ENCODE measurements around the gene DCTN1. TPM values are rescaled to one million over a fixed set of nuclear protein-coding genes. Genes with fewer than 3 reads are reported as not detected.

Gene DCTN1
- total and polyA plus RNA-seq, 2 donors (not counting 1 experiment from before 2014, with no cell fraction given) = 46.7 to 143 TPM

- H3K9ac ChIP-seq (ENCODE audit: low read length) = peak overlapping the region; percentile 72
- H3K4me3 Mint-ChIP-seq = peak overlapping the region; percentile 84
- no peaks in the 10 kb centered on the region for H4K20me1 ChIP-seq (ENCODE audit: control insufficient read depth, insufficient read depth, low read length, poor library complexity, severe bottlenecking)
- CTCF ChIA-PET = interaction anchor here (1.3 to 1.7 kb wide), 2 partner anchors 23 to 117 kb away, joined by 3 to 6 read pairs; no protein-coding TSS in a partner anchor
- peak overlapping the region in 4 of 5 experiments; percentile 54 to 67 (median 64) for H3K4me3 ChIP-seq (ENCODE audit: control extremely low read depth in 1 of 5, extremely low read depth in 1 of 5, insufficient read depth in 1 of 5, low read depth in 2 of 5, low read length in 4 of 5)
- peak overlapping the region; percentile 30 to 67 for H3K27ac ChIP-seq (ENCODE audit: low read length in 2 of 2)
- WGBS (ENCODE audit: insufficient coverage) = 82% methylated on average over 18 of the region's 19 CpGs
- peaks cover 32 to 47% of the 10 kb centered on the region in 2 donors for H3K4me1 ChIP-seq (ENCODE audit: control insufficient read depth in 2 of 2, insufficient read depth in 2 of 2, low read length in 2 of 2)
- H3K36me3 ChIP-seq (replicated peaks in 1 of 2; ENCODE audit: control extremely low read depth in 1 of 2, control insufficient read depth in 1 of 2, extremely low read depth in 1 of 2, insufficient read depth in 2 of 2, low read length in 1 of 2) = no peaks in the 10 kb centered on the region
- H3K27me3 ChIP-seq (replicated peaks in 1 of 4; ENCODE audit: control extremely low read depth in 1 of 4, control insufficient read depth in 3 of 4, insufficient read depth in 4 of 4, low read length in 3 of 4) = no peaks in the 10 kb centered on the region
- peak overlapping the region; percentile 83 for H3K27ac Mint-ChIP-seq
- H3K4me1 Mint-ChIP-seq = peaks cover 41% of the 10 kb centered on the region
- no peak for TF ChIP-seq EZH2 (IDR thresholded peaks at IDR 0.05; ENCODE audit: borderline replicate concordance, insufficient read depth, low read depth, low read length, poor library complexity, severe bottlenecking)
- H2AFZ ChIP-seq (ENCODE audit: insufficient read depth, low read depth, low read length, poor library complexity, severe bottlenecking) = peak overlapping the region; percentile 80
- DNase-seq (peak; percentile 27), ATAC-seq (ENCODE audit: low read depth) (no peak)
- H3K4me2 ChIP-seq (replicated peaks; ENCODE audit: low read depth, low read length, poor library complexity, severe bottlenecking) = peak overlapping the region; percentile 87
- H3K9me3 ChIP-seq (ENCODE audit: control extremely low read depth in 1 of 3, control insufficient read depth in 2 of 3, insufficient read depth in 1 of 3, low read length in 2 of 3) = no peaks in the 10 kb centered on the region
- no peaks in the 10 kb centered on the region for H3K9me3 Mint-ChIP-seq (ENCODE audit: insufficient read depth)
- POLR2A ChIA-PET = interaction anchor here (0.6 to 2.1 kb wide), 3 partner anchors 23 to 633 kb away, joined by 5 to 6 read pairs (median 6); no protein-coding TSS in a partner anchor
- H3K27me3 Mint-ChIP-seq = no peaks in the 10 kb centered on the region
- intact Hi-C loops (cut with micrococcal nuclease) = no loop called here
- peaks cover 4% of the 10 kb centered on the region for H3K79me2 ChIP-seq (ENCODE audit: control insufficient read depth, insufficient read depth, low read length)
These were observed 34.3 kb upstream of the DCTN1 start for GRCh38 chr2:74414441-74414840.

GRCh38 chr2:74413001-74413698, 33.0 kb upstream of the DCTN1 start:
- Mint-ChIP-seq H3K27me3 (peaks cover 5% of the 10 kb centered on the region), H3K27ac (peak overlapping the region; percentile 21), H3K9me3 (ENCODE audit: insufficient read depth) (no peaks in the 10 kb centered on the region), H3K4me1 (peaks cover 35% of the 10 kb centered on the region), H3K4me3 (peak overlapping the region; percentile 48)
- Histone ChIP-seq H3K9me3 (ENCODE audit: control extremely low read depth in 1 of 3, control insufficient read depth in 2 of 3, insufficient read depth in 1 of 3, low read length in 2 of 3) (no peaks in the 10 kb centered on the region), H3K4me2 (replicated peaks; ENCODE audit: low read depth, low read length, poor library complexity, severe bottlenecking) (peak overlapping the region; percentile 87), H3K9ac (ENCODE audit: low read length) (no peak overlapping the region), H3K4me3 (ENCODE audit: control extremely low read depth in 1 of 5, extremely low read depth in 1 of 5, insufficient read depth in 1 of 5, low read depth in 2 of 5, low read length in 4 of 5) (no peak overlapping the region), H4K20me1 (ENCODE audit: control insufficient read depth, insufficient read depth, low read length, poor library complexity, severe bottlenecking) (no peaks in the 10 kb centered on the region), H3K36me3 (replicated peaks in 1 of 2; ENCODE audit: control extremely low read depth in 1 of 2, control insufficient read depth in 1 of 2, extremely low read depth in 1 of 2, insufficient read depth in 2 of 2, low read length in 1 of 2) (no peaks in the 10 kb centered on the region), H3K79me2 (ENCODE audit: control insufficient read depth, insufficient read depth, low read length) (peaks cover 4% of the 10 kb centered on the region), H2AFZ (ENCODE audit: insufficient read depth, low read depth, low read length, poor library complexity, severe bottlenecking) (peak overlapping the region; percentile 80), H3K27me3 (replicated peaks in 1 of 4; ENCODE audit: control extremely low read depth in 1 of 4, control insufficient read depth in 3 of 4, insufficient read depth in 4 of 4, low read length in 3 of 4) (no peaks in the 10 kb centered on the region), H3K27ac (ENCODE audit: low read length in 2 of 2) (peak overlapping the region in 1 of 2 donors; percentile 67), H3K4me1 (ENCODE audit: control insufficient read depth in 2 of 2, insufficient read depth in 2 of 2, low read length in 2 of 2) (peaks cover 29 to 38% of the 10 kb centered on the region in 2 donors)
- intact Hi-C loops (cut with micrococcal nuclease) = no loop called here
- ChIA-PET POLR2A (interaction anchor here (1.8 kb wide), 1 partner anchor 22 kb away, joined by 6 read pairs; no protein-coding TSS in a partner anchor), CTCF (interaction anchor here (0.5 to 1.0 kb wide), 3 partner anchors 21 to 178 kb away, joined by 3 read pairs; no protein-coding TSS in a partner anchor)
- DNase-seq = no peak
- no peak for ATAC-seq (ENCODE audit: low read depth)
- TF ChIP-seq EZH2 (IDR thresholded peaks at IDR 0.05; ENCODE audit: borderline replicate concordance, insufficient read depth, low read depth, low read length, poor library complexity, severe bottlenecking) = no peak
- TF ChIP-seq CTCF (IDR thresholded peaks at IDR 0.05) = no peak
- WGBS (ENCODE audit: insufficient coverage) = 86% methylated on average over 8 of the region's 8 CpGs

Measured in B cell (primary cell).